Measurements from ENCODE around the gene HMCES. TPM values are rescaled to one million over a fixed set of nuclear protein-coding genes. Genes with fewer than 3 reads are reported as not detected.
A peak's percentile ranks its signal among the peaks of the same experiment; 100 is the strongest.
"Not testable (repeated sequence)": the region's sequence is repeated elsewhere in the genome, so short reads cannot be mapped to it uniquely, and the experiment has no call there.

HMCES gene
- polyA plus RNA-seq, 3 donors = 11.9 to 23.0 (median 18.0) TPM

DNA sequence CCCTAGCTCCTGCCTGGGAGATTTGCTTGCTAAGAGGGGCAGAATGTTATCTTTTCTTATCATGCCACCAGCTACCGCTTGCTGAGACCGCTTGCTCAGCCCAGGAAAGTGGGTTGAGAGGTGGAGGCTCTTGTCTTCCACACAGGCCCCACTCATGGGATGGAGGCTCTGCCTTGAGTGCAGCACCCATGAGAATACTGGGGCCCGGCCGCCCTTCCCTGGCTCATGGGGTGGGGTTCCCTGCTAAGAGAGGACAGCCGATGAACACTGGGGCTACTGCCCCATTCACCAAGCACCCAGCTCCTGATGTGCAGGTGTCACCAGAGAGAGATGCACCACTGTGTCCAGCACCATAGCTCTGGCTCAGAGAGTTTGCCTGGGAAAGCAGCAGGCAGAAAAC is 55.2 kb downstream of the HMCES start:
- TF ChIP-seq, protein P1, sequence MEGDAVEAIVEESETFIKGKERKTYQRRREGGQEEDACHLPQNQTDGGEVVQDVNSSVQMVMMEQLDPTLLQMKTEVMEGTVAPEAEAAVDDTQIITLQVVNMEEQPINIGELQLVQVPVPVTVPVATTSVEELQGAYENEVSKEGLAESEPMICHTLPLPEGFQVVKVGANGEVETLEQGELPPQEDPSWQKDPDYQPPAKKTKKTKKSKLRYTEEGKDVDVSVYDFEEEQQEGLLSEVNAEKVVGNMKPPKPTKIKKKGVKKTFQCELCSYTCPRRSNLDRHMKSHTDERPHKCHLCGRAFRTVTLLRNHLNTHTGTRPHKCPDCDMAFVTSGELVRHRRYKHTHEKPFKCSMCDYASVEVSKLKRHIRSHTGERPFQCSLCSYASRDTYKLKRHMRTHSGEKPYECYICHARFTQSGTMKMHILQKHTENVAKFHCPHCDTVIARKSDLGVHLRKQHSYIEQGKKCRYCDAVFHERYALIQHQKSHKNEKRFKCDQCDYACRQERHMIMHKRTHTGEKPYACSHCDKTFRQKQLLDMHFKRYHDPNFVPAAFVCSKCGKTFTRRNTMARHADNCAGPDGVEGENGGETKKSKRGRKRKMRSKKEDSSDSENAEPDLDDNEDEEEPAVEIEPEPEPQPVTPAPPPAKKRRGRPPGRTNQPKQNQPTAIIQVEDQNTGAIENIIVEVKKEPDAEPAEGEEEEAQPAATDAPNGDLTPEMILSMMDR (IDR thresholded peaks at IDR 0.05) = no peak
- H4K20me1 ChIP-seq (ENCODE audit: insufficient read depth, low read length) = no peaks in the 10 kb centered on the region
- peak overlapping the region in 1 of 7 donors; percentile 17 for H3K27ac Mint-ChIP-seq
- H3K27me3 ChIP-seq (ENCODE audit: control insufficient read depth in 2 of 2, insufficient read depth in 2 of 2, low read length in 2 of 2) = no peaks in the 10 kb centered on the region
- intact Hi-C loops (cut with micrococcal nuclease) = no loop called here
- no peaks in the 10 kb centered on the region for H3K9me3 ChIP-seq (replicated peaks in 1 of 2; ENCODE audit: control insufficient read depth in 1 of 2, insufficient read depth in 1 of 2, low read length in 2 of 2)
- no peaks in the 10 kb centered on the region for H3K36me3 ChIP-seq (replicated peaks in 1 of 2; ENCODE audit: control insufficient read depth in 1 of 2, insufficient read depth in 2 of 2, low read length in 2 of 2)
- no peak overlapping the region for H3K4me2 ChIP-seq (replicated peaks; ENCODE audit: extremely low read depth, low read length, poor library complexity, severe bottlenecking)
- no peak overlapping the region for H3K4me3 ChIP-seq (replicated peaks in 1 of 3; ENCODE audit: low read depth in 2 of 3, low read length in 3 of 3)
- no peaks in the 10 kb centered on the region for H3K4me1 ChIP-seq (ENCODE audit: control insufficient read depth in 1 of 2, insufficient read depth in 2 of 2, low read length in 2 of 2)
- H3K79me2 ChIP-seq (ENCODE audit: insufficient read depth, low read length) = no peaks in the 10 kb centered on the region
- H3K36me3 Mint-ChIP-seq = no peaks in the 10 kb centered on the region
- H3K4me1 Mint-ChIP-seq = peaks cover 5% of the 10 kb centered on the region
- peaks cover 4 to 14% (median 7%) of the 10 kb centered on the region in 3 donors for H3K27me3 Mint-ChIP-seq (ENCODE audit: low read depth in 3 of 3)
- no peak overlapping the region for H2AFZ ChIP-seq (ENCODE audit: insufficient read depth, low read depth, low read length, poor library complexity, severe bottlenecking)
- H3K9me3 Mint-ChIP-seq = peaks cover 0 to 5% (median 0%) of the 10 kb centered on the region in 7 donors
- no peak overlapping the region for H3K27ac ChIP-seq (ENCODE audit: low read depth in 1 of 2, low read length in 2 of 2)
- no peak overlapping the region for H3K9ac ChIP-seq (ENCODE audit: insufficient read depth, low read length, poor library complexity, severe bottlenecking)
- no CpG with 5 or more reads among the region's 5 CpGs for WGBS (ENCODE audit: insufficient coverage)
- DNase-seq = no peak
- H3K4me3 Mint-ChIP-seq = no peak overlapping the region

DNA sequence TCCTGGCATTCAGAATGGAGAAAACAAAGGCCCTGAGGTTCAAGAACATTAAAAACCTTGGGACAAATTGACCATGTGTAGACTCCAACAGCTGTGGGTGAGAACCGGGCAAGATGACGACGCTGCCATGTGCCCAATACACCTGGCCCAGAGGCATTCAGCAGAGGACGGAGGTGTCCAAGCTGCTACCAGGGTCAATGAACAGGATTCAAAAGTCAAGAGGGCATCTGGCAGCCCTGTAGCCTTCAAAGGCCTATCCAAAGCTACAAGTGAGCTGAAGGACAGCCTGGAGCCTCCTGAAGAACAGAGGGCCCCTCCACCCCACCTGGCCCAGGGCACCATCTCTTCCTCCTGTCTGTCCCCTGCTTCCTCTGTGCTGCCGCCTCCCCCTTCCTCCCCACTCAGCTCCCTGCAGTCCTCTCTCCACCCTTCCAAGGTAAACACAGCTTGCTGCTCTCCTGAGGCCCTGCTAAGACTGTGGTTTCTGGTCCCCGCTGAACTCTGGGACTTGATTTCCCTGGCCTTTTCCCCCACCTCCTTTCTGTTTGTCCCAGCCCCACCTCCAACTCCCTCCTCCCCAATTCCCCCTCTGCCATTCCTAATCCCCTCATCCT is 57.5 kb downstream of the HMCES start:
- TF ChIP-seq, protein P1 (IDR thresholded peaks at IDR 0.05) = no peak
- no peaks in the 10 kb centered on the region for H4K20me1 ChIP-seq (ENCODE audit: insufficient read depth, low read length)
- H3K36me3 ChIP-seq (replicated peaks in 1 of 2; ENCODE audit: control insufficient read depth in 1 of 2, insufficient read depth in 2 of 2, low read length in 2 of 2) = no peaks in the 10 kb centered on the region
- no peaks in the 10 kb centered on the region for H3K9me3 ChIP-seq (replicated peaks in 1 of 2; ENCODE audit: control insufficient read depth in 1 of 2, insufficient read depth in 1 of 2, low read length in 2 of 2)
- Mint-ChIP-seq H3K27ac (no peak overlapping the region), H3K36me3 (no peaks in the 10 kb centered on the region), H3K4me1 (no peaks in the 10 kb centered on the region), H3K4me3 (no peak overlapping the region), H3K9me3 (peaks cover 0 to 16% (median 4%) of the 10 kb centered on the region in 7 donors), H3K27me3 (ENCODE audit: low read depth in 3 of 3) (peaks cover 2 to 8% (median 7%) of the 10 kb centered on the region in 3 donors)
- H3K4me3 ChIP-seq (replicated peaks in 1 of 3; ENCODE audit: low read depth in 2 of 3, low read length in 3 of 3) = no peak overlapping the region
- no peaks in the 10 kb centered on the region for H3K4me1 ChIP-seq (ENCODE audit: control insufficient read depth in 1 of 2, insufficient read depth in 2 of 2, low read length in 2 of 2)
- intact Hi-C loops (cut with micrococcal nuclease) = no loop called here
- H3K9ac ChIP-seq (ENCODE audit: insufficient read depth, low read length, poor library complexity, severe bottlenecking) = no peak overlapping the region
- no peaks in the 10 kb centered on the region for H3K79me2 ChIP-seq (ENCODE audit: insufficient read depth, low read length)
- no peak overlapping the region for H2AFZ ChIP-seq (ENCODE audit: insufficient read depth, low read depth, low read length, poor library complexity, severe bottlenecking)
- no peak for DNase-seq
- no peaks in the 10 kb centered on the region for H3K27me3 ChIP-seq (ENCODE audit: control insufficient read depth in 2 of 2, insufficient read depth in 2 of 2, low read length in 2 of 2)
- WGBS (ENCODE audit: insufficient coverage) = 69% methylated on average over 6 of the region's 6 CpGs
- H3K4me2 ChIP-seq (replicated peaks; ENCODE audit: extremely low read depth, low read length, poor library complexity, severe bottlenecking) = no peak overlapping the region
- H3K27ac ChIP-seq (ENCODE audit: low read depth in 1 of 2, low read length in 2 of 2) = no peak overlapping the region

DNA sequence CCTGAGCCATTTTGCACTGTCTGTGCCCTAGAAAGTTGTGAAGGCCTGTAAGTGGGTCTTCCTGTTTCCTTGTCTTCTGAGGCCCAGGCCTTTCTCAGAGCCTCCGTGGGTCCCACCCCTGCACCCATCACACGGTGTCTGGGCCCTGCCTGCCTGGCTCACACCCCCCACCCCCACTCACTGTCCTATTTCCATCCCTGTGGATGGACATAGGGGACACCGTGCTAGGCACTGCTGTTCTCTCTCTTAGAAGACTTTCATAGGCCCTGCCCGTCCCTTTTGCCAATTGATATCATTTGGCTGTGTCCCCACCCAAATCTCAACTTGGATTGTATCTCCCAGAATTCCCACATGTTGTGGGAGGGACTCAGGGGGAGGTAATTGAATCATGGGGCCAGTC is 59.0 kb downstream of the HMCES start:
- H3K36me3 ChIP-seq (replicated peaks in 1 of 2; ENCODE audit: control insufficient read depth in 1 of 2, insufficient read depth in 2 of 2, low read length in 2 of 2); H4K20me1 ChIP-seq (ENCODE audit: insufficient read depth, low read length); H3K27me3 ChIP-seq (ENCODE audit: control insufficient read depth in 2 of 2, insufficient read depth in 2 of 2, low read length in 2 of 2); H3K9me3 ChIP-seq (replicated peaks in 1 of 2; ENCODE audit: control insufficient read depth in 1 of 2, insufficient read depth in 1 of 2, low read length in 2 of 2); H3K27ac Mint-ChIP-seq; H3K4me3 Mint-ChIP-seq; H3K79me2 ChIP-seq (ENCODE audit: insufficient read depth, low read length); H2AFZ ChIP-seq (ENCODE audit: insufficient read depth, low read depth, low read length, poor library complexity, severe bottlenecking); H3K36me3 Mint-ChIP-seq; H3K4me2 ChIP-seq (replicated peaks; ENCODE audit: extremely low read depth, low read length, poor library complexity, severe bottlenecking); H3K4me1 Mint-ChIP-seq; H3K4me1 ChIP-seq (ENCODE audit: control insufficient read depth in 1 of 2, insufficient read depth in 2 of 2, low read length in 2 of 2); H3K4me3 ChIP-seq (replicated peaks in 1 of 3; ENCODE audit: low read depth in 2 of 3, low read length in 3 of 3); H3K9ac ChIP-seq (ENCODE audit: insufficient read depth, low read length, poor library complexity, severe bottlenecking); intact Hi-C loops (cut with micrococcal nuclease); H3K27ac ChIP-seq (ENCODE audit: low read depth in 1 of 2, low read length in 2 of 2); DNase-seq; H3K27me3 Mint-ChIP-seq (ENCODE audit: low read depth in 3 of 3): not testable (repeated sequence)
- WGBS (ENCODE audit: insufficient coverage) = 100% methylated on average over 1 of the region's 4 CpGs
- peaks cover 0 to 15% (median 4%) of the 10 kb centered on the region in 7 donors for H3K9me3 Mint-ChIP-seq

Data from CD14-positive monocyte (primary cell).